PC-3 (cell line): ENCODE data around the gene PLG. TPM values are rescaled to one million over a fixed set of nuclear protein-coding genes. Genes with fewer than 3 reads are reported as not detected.

Experiments used
- ATAC-seq: fragments of 200-7000 bp; cut with Tn5 transposase; 2 replicates; pipeline ENCODE4 v1.9.1; 2020; ENCODE audit warnings: mild to moderate bottlenecking, moderate library complexity
- BruUV-seq: library from RNA; stranded (reverse); fragments of 400-500 nt; replicated peaks from 2 replicates; lab custom pipeline; 2021; lab: Mats Ljungman, UMichigan
- CTCF ChIA-PET: fragments of 300-600 bp; sonication (Branson Sonifier 250); formaldehyde crosslinking; loops from one replicate; lab custom pipeline; 2022; ENCODE audit warnings: antibody characterized with exemption; lab: Charles Lee
- POLR2A ChIA-PET: fragments of 300-600 bp; sonication (Branson Sonifier 250); formaldehyde crosslinking; loops from one replicate; lab custom pipeline; 2022; ENCODE audit warnings: antibody characterized with exemption; ENCODE audit not compliant: unreplicated experiment; lab: Charles Lee
- DNase-seq: peaks from one replicate; pipeline ENCODE4 v3.0.0-alpha.2; 2015
- H2AFZ ChIP-seq: fragments of 300-600 bp; sonication (generic); 2 replicates; pipeline ENCODE4 v1.6.0; 2016; ENCODE audit warnings: antibody characterized with exemption, low read length
- H3F3A ChIP-seq: fragments of 300-600 bp; sonication (generic); one replicate; pipeline ENCODE4 v1.6.0; 2017; ENCODE audit warnings: antibody characterized with exemption, low read length, control low read depth, mild to moderate bottlenecking; ENCODE audit not compliant: unreplicated experiment
- H3K27ac ChIP-seq: fragments of 300-600 bp; sonication (generic); 2 replicates; pipeline ENCODE4 v1.5.1; 2016; ENCODE audit warnings: mild to moderate bottlenecking, low read length
- H3K27me3 ChIP-seq: fragments of 300-600 bp; sonication (generic); 2 replicates; pipeline ENCODE4 v1.6.1; 2016; ENCODE audit warnings: low read length, mixed read lengths
- H3K36me3 ChIP-seq: fragments of 300-600 bp; sonication (generic); 2 replicates; pipeline ENCODE4 v1.6.1; 2016; ENCODE audit warnings: low read depth, mixed run types, low read length, mixed read lengths
- H3K4me1 ChIP-seq: fragments of 300-600 bp; sonication (generic); 2 replicates; pipeline ENCODE4 v1.5.1; 2016; ENCODE audit warnings: low read length; ENCODE audit not compliant: insufficient read depth
- H3K4me2 ChIP-seq: fragments of 300-600 bp; sonication (generic); 2 replicates; pipeline ENCODE4 v1.6.0; 2016; ENCODE audit warnings: low read length
- H3K4me3 ChIP-seq: fragments of 300-600 bp; sonication (generic); 2 replicates; pipeline ENCODE4 v1.5.1; 2016; ENCODE audit warnings: mild to moderate bottlenecking, low read length, mixed read lengths
- H3K79me2 ChIP-seq: fragments of 300-600 bp; sonication (generic); 2 replicates; pipeline ENCODE4 v1.6.1; 2017; ENCODE audit warnings: low read length, mixed read lengths
- H3K9ac ChIP-seq: fragments of 300-600 bp; sonication (generic); 2 replicates; pipeline ENCODE4 v1.6.0; 2016; ENCODE audit warnings: mild to moderate bottlenecking, low read length
- H3K9me2 ChIP-seq: fragments of 300-600 bp; sonication (generic); replicated peaks from 2 replicates; pipeline ENCODE4 v1.6.1; 2016; ENCODE audit warnings: mixed run types, low read length, mixed read lengths
- H3K9me3 ChIP-seq: fragments of 300-600 bp; sonication (generic); 2 replicates; pipeline ENCODE4 v1.6.1; 2016; ENCODE audit warnings: low read length, mixed read lengths
- H4K20me1 ChIP-seq: fragments of 300-600 bp; sonication (generic); 2 replicates; pipeline ENCODE4 v1.6.1; 2016; ENCODE audit warnings: low read length, mixed read lengths
- EZH2 ChIP-seq: fragments of 300-600 bp; sonication (generic); IDR thresholded peaks from one replicate; pipeline ENCODE4 v1.6.1; 2017; ENCODE audit warnings: antibody characterized with exemption, mild to moderate bottlenecking, low read length; ENCODE audit not compliant: unreplicated experiment
- EZH2phosphoT487 ChIP-seq: fragments of 300-600 bp; sonication (generic); IDR thresholded peaks from 2 replicates; pipeline ENCODE4 v1.6.1; 2018; ENCODE audit warnings: mild to moderate bottlenecking, antibody characterized with exemption, low read length, borderline replicate concordance
- intact Hi-C: fragments of 100-400 bp; cut with micrococcal nuclease; formaldehyde crosslinking; loops from 2 replicates; pipeline ENCODE4 v1.9.0; 2023
- total RNA-seq: library from RNA; depleted of rRNA; stranded (reverse); fragments of >200 nt; gene quantifications from 2 replicates; pipeline ENCODE4 v1.2.3, GENCODE V29; 2014
- TF ChIP-seq, protein P1 (sequence below): fragments of 300-600 bp; sonication (generic); conservative IDR thresholded peaks from 2 replicates; pipeline ENCODE4 v1.5.1; 2017; ENCODE audit warnings: antibody characterized with exemption, low read depth, mild to moderate bottlenecking, low read length

The PLG gene
- total RNA-seq, 1 experiment from 2014 or later = not detected

DNA sequence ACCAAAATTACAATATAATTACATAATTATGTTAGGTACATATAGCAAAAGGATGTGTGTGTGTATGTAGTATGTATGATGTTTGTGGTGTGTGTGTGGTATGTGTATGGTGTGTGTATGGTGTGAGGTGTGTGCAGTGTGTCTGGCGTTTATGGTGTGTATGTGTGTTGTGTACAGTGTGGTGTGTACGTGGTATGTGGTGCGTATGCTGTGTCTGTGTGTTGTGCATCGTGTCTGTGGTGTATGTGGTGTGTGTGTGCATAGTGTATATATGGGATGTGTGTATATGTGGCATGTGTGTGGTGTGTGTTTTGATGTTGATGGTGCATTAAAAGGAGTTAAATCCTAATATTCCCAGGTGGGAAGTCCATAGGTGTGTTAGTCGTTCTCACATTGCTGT lies 62.8 kb downstream of the PLG start:
- H3K9me3 ChIP-seq = no peaks in the 10 kb centered on the region
- TF ChIP-seq EZH2 = no peak
- TF ChIP-seq, protein P1, sequence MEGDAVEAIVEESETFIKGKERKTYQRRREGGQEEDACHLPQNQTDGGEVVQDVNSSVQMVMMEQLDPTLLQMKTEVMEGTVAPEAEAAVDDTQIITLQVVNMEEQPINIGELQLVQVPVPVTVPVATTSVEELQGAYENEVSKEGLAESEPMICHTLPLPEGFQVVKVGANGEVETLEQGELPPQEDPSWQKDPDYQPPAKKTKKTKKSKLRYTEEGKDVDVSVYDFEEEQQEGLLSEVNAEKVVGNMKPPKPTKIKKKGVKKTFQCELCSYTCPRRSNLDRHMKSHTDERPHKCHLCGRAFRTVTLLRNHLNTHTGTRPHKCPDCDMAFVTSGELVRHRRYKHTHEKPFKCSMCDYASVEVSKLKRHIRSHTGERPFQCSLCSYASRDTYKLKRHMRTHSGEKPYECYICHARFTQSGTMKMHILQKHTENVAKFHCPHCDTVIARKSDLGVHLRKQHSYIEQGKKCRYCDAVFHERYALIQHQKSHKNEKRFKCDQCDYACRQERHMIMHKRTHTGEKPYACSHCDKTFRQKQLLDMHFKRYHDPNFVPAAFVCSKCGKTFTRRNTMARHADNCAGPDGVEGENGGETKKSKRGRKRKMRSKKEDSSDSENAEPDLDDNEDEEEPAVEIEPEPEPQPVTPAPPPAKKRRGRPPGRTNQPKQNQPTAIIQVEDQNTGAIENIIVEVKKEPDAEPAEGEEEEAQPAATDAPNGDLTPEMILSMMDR = no peak
- no peak for TF ChIP-seq EZH2phosphoT487
- H3K4me1 ChIP-seq = no peaks in the 10 kb centered on the region
- no peaks in the 10 kb centered on the region for H3K9me2 ChIP-seq
- BruUV-seq = no TSS peak
- intact Hi-C loops = no loop called here
- DNase-seq = no peak
- H3K79me2 ChIP-seq = no peaks in the 10 kb centered on the region
- H3K4me2 ChIP-seq = no peak overlapping the region
- H3K27ac ChIP-seq = no peak overlapping the region
- ATAC-seq = no peak
- H3F3A ChIP-seq = no peaks in the 10 kb centered on the region
- H2AFZ ChIP-seq = no peak overlapping the region
- no peaks in the 10 kb centered on the region for H3K27me3 ChIP-seq
- H3K36me3 ChIP-seq = no peaks in the 10 kb centered on the region
- H3K4me3 ChIP-seq = no peak overlapping the region
- no peaks in the 10 kb centered on the region for H4K20me1 ChIP-seq
- POLR2A ChIA-PET = no interaction called here
- CTCF ChIA-PET = no interaction called here
- no peak overlapping the region for H3K9ac ChIP-seq

DNA sequence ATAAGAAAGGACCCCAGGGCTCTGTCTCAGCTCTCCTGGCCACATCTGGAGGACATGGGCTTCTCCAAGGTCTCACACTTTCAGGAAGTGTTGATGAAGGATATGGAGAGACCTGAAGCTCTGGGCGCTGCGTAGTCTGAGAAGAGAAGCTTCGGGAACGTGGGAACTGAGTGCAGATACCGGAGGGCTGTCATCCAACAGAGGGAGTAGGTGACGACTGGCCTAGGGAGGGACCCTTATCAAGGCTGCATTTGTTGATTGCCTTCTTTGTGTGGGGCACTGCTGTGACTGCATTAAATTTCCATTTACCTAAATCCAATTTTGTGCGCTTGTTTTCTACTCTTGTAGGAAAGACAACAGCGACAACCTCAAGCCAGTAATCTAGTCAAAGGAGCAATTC lies 63.4 kb downstream of the PLG start:
- no peak overlapping the region for H3K4me3 ChIP-seq
- H3K4me1 ChIP-seq = no peaks in the 10 kb centered on the region
- H3K4me2 ChIP-seq = no peak overlapping the region
- CTCF ChIA-PET = no interaction called here
- DNase-seq = no peak
- no peaks in the 10 kb centered on the region for H4K20me1 ChIP-seq
- no peak for ATAC-seq
- no peaks in the 10 kb centered on the region for H3K36me3 ChIP-seq
- no peak overlapping the region for H3K9ac ChIP-seq
- no peaks in the 10 kb centered on the region for H3K9me3 ChIP-seq
- no peaks in the 10 kb centered on the region for H3K79me2 ChIP-seq
- no peak overlapping the region for H2AFZ ChIP-seq
- no peak overlapping the region for H3K27ac ChIP-seq
- H3K9me2 ChIP-seq = no peaks in the 10 kb centered on the region
- intact Hi-C loops = no loop called here
- TF ChIP-seq EZH2phosphoT487 = no peak
- TF ChIP-seq, protein P1 = no peak
- TF ChIP-seq EZH2 = no peak
- H3F3A ChIP-seq = no peaks in the 10 kb centered on the region
- no TSS peak for BruUV-seq
- POLR2A ChIA-PET = no interaction called here
- no peaks in the 10 kb centered on the region for H3K27me3 ChIP-seq

DNA sequence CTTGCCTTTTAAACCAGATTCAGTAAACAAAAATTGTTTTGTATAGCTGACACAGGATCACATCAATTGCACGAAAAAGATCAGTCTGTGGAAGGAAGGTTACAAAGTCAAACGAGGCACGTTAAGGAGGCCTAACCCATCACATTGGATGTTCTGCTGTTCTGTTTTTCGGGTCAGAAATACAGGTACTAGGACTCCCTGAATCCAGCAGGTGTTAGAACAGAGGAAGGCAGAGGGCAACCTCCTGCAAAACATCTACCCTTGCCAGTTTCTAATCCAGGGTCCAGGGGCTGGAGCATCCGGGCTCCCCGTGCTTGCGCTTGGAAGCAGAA lies 64.6 kb downstream of the PLG start:
- no peak for DNase-seq
- H3K9me2 ChIP-seq = no peaks in the 10 kb centered on the region
- no peaks in the 10 kb centered on the region for H4K20me1 ChIP-seq
- no peak overlapping the region for H3K27ac ChIP-seq
- H3K79me2 ChIP-seq = no peaks in the 10 kb centered on the region
- H3K4me2 ChIP-seq = no peak overlapping the region
- H3K4me3 ChIP-seq = no peak overlapping the region
- no peaks in the 10 kb centered on the region for H3K9me3 ChIP-seq
- H3K27me3 ChIP-seq = no peaks in the 10 kb centered on the region
- no peaks in the 10 kb centered on the region for H3K36me3 ChIP-seq
- intact Hi-C loops = no loop called here
- ATAC-seq = no peak
- no TSS peak for BruUV-seq
- CTCF ChIA-PET = no interaction called here
- no peaks in the 10 kb centered on the region for H3F3A ChIP-seq
- no peaks in the 10 kb centered on the region for H3K4me1 ChIP-seq
- POLR2A ChIA-PET = no interaction called here
- no peak overlapping the region for H2AFZ ChIP-seq
- TF ChIP-seq, protein P1 = no peak
- no peak for TF ChIP-seq EZH2
- no peak for TF ChIP-seq EZH2phosphoT487
- H3K9ac ChIP-seq = no peak overlapping the region
